ENCODE results near the gene KRTAP1-3.
"Not testable (repeated sequence)": the region's sequence is repeated elsewhere in the genome, so short reads cannot be mapped to it uniquely, and the experiment has no call there.

KRTAP1-3 gene

DNA sequence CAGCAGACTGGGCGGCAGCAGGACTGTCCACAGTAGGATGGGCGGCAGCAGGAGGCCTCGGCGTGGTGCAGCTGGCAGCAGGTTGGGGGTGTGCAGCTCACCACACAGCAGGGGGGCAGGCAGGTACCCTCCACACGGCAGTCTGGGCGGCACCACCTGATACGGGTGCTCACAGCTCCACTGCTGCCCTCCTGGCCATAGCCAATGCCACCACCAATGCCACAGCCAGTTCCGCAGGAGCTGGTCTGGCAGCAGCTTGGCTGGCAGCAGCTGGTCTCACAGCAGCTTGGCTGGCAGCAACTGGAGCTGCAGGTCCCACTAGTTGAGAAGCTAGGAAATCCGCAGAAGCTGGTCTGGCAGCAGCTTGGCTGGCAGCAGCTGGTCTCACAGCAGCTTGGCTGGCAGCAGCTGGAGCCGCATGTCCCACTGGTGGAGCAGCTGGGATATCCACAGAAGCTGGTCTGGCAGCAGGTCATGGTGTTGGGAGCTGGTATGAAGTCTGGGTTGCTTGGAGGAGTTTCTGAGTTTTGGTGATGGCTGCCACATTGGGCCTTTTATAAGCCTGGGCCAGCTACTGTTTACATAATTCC, at the start of gene KRTAP1-3:
TSS of gene KRTAP1-3 (minus strand) at position 529 of the 590 bp plus-strand sequence. CDS start at position 476, 53 bp downstream.
- not testable (repeated sequence) for DNase-seq

- not testable (repeated sequence) for DNase-seq
Measured at GRCh38 chr17:41084100-41084856, 49.6 kb upstream of the KRTAP1-3 start, which contains the start of gene KRTAP4-7. TSS of gene KRTAP4-7 (plus strand) at chr17:41084150. CDS start at chr17:41084207, 57 bp downstream.

GRCh38 chr17:41083427-41083826, 48.8 kb upstream of the KRTAP1-3 start:
- DNase-seq, result not testable (repeated sequence)

GRCh38 chr17:41082626-41083025, 48.0 kb upstream of the KRTAP1-3 start:
- DNase-seq, result no peak

DNA sequence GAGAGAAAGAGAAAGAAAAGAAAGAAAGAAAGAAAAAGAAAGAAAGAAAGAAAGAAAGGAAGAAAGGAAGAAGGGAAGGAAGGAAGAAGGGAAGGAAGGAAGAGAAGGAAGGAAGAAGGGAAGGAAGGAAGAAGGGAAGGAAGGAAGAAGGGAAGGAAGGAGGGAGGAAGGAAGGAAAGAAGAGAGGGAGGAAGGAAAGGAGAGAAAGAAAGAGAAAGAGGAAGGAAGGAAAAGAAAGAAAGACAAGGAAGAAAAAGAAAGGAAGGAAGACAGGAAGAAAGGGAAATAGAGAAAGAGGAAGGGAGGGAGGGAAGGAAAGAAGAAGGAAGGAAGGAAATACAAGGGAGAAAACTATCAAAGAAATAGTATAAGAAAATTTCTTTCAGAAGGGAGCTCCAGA, 42.1 kb upstream of the KRTAP1-3 start:
- no peak for DNase-seq

- no peak for DNase-seq
Measured at GRCh38 chr17:41073676-41074075, 39.0 kb upstream of the KRTAP1-3 start.

- no peak for DNase-seq
Measured at GRCh38 chr17:41071606-41072360, 37.1 kb upstream of the KRTAP1-3 start.

- DNase-seq, result no peak
Measured at GRCh38 chr17:41069031-41069430, 34.4 kb upstream of the KRTAP1-3 start.

DNA sequence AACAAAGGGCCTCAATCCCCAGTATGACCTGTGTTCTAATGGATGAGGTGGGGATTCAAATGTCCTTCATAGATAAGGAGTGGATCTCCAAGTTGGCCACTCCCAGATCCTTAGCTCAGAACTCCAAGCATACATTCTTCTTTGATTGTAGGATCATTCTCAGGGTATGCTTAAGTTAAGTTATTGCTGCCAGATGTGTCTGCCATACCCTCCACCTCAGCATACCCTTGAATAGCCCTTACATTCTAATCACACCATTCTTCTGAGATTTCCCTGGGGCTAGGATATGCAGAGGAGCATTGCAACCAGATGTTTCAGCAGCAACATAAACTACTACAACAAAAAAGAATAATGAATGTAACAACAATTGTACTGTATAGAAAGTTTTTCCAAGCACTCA, 32.6 kb upstream of the KRTAP1-3 start:
- DNase-seq, result no peak

- DNase-seq, result no peak
Measured at GRCh38 chr17:41065829-41066624, 31.4 kb upstream of the KRTAP1-3 start, which contains the start of gene KRTAP2-4. TSS of gene KRTAP2-4 (minus strand) at chr17:41065879. CDS start at chr17:41065845, 34 bp downstream.

GRCh38 chr17:41065016-41065689, 30.5 kb upstream of the KRTAP1-3 start:
- DNase-seq, result not testable (repeated sequence)

DNA sequence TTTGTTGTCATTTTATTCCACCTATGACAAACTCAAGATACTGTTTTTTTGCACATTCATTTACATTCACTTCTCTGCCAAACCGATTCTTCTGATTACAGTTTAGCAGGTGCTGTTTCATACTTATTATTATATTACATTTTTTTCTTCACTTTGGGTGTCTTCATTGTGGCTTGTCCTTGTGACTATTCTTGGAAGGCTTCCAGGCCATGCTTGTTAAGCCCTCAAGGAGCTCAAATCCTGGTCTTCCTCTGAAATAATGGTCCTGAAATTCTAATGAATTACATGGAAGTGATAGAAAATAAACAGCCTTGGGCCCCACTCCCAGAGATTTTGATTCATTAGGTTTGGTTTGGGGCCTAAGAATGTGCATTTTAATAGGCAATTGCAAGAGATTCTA, 29.6 kb upstream of the KRTAP1-3 start:
- DNase-seq, result no peak

GRCh38 chr17:41063449-41063848, 28.8 kb upstream of the KRTAP1-3 start:
- DNase-seq, result no peak

DNA sequence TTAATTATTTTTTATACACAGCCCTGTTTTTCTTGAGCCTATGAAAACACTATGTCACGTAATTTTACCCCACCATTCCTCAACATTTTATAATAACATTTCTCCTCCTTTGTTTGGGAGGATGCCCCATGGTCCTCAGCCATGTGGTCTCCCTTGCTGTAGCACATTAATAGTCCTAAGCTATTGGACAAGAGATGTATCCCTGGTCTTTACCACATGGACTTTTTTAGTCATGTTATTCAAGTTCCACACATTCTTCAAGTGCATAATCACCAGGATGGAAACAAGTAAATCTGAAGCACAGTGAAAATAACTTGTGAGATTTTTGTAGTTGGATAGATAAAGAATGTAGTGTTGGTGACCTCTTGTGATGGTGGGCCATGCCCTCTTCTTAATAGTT, 27.3 kb upstream of the KRTAP1-3 start:
- DNase-seq, result no peak

DNA sequence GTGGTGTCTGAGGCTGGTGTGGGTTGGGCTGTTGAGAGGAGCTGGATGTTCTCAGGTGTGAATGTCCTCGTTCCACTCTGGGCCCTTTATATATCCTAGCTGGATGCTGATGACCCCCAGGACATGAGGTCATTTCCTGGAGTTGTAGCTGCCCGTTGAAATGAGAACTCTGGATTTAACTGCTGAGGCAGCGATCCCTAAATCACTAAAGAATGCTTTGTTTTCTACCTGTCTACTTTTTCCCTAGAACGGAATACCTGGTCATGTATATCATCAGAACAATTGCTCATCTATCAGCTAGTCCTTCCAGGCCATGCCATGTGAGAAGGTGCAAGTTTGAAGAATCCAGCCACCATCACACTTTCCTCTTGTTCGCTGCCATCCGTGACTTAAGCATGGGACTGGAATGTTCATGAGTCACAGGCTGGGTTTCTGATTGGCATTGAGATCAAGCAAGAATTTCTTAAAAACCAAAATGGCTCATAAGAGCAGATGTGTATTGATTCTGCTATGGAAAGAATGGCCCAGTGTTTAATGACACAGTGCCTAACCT, 25.5 kb upstream of the KRTAP1-3 start, which contains the start of gene KRTAP2-3:
TSS of gene KRTAP2-3 (minus strand) at position 63 of the 553 bp plus-strand sequence. CDS start 64 bp downstream, outside the sequence.
- DNase-seq, result no peak

GRCh38 chr17:41059276-41060051, 24.8 kb upstream of the KRTAP1-3 start:
- not testable (repeated sequence) for DNase-seq

DNA sequence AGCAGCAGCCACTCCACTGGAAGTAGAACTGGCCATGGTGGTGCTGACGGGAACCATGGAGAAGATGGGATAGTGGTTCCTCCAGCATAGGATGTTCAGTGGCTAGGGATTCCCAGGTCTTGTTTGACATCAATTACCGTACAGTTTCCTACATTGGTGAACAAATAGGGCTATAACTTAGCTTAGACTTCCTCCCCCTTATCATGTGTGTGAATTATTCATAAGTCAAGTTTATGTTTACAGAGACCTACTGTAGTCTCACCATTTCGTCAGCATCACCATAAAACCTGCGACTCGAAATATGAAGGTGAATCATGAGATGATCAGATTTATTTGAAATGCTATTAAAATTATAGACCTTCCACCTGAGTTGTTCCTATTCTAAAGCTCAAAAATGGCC, 24.1 kb upstream of the KRTAP1-3 start:
- no peak for DNase-seq

GRCh38 chr17:41057547-41057946, 22.9 kb upstream of the KRTAP1-3 start:
- DNase-seq, result no peak

DNA sequence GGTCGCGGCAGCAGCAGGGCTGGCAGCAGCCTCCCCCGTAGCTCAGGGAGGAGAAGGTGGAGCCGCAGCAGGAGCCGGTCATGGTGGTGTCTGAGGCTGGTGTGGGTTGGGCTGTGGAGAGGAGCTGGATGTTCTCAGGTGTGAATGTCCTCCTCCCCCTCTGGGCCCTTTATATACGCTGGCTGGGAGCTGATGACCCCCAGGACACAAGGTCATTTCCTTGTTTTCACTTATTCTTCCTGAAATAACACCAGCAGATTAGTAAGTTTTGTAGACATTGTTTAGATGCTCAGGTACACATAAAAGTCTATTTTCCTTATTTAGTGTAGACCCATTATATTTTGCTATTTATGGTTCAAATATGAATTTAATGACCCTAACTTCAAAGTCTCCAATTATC, 20.5 kb upstream of the KRTAP1-3 start, which contains the start of gene KRTAP2-2:
TSS of gene KRTAP2-2 (minus strand) at position 101 of the 400 bp plus-strand sequence. CDS start at position 82, 19 bp downstream.
- not testable (repeated sequence) for DNase-seq

DNA sequence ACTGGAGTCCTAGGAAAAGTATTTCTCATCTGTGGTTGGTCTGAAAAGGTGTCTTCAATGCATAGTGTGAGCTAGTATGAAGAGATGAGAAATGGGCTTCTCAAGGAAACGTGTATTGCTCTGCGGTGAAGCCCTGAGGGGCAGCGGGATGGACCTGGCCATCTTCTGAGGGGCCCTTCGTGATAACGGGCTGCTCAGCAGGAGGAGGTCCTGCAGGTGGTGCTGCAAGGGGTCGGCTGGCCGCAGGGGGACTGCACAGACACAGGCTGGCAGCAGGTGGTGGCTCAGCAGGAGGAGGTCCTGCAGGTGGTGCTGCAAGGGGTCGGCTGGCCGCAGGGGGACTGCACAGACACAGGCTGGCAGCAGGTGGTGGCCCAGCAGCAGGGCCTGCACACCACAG, 19.9 kb upstream of the KRTAP1-3 start:
- not testable (repeated sequence) for DNase-seq

- no peak for DNase-seq
Measured at GRCh38 chr17:41054025-41054424, 19.4 kb upstream of the KRTAP1-3 start.

Data from activated CD8-positive, alpha-beta memory T cell treated with anti-CD3 and anti-CD28 coated beads for 24 hours (primary cell).